ENCODE results near the gene PSTPIP2. TPM values are rescaled to one million over a fixed set of nuclear protein-coding genes. Genes with fewer than 3 reads are reported as not detected.

Gene PSTPIP2
- total RNA-seq, 1 donor from 2014 or later, result 0.60 TPM

DNA sequence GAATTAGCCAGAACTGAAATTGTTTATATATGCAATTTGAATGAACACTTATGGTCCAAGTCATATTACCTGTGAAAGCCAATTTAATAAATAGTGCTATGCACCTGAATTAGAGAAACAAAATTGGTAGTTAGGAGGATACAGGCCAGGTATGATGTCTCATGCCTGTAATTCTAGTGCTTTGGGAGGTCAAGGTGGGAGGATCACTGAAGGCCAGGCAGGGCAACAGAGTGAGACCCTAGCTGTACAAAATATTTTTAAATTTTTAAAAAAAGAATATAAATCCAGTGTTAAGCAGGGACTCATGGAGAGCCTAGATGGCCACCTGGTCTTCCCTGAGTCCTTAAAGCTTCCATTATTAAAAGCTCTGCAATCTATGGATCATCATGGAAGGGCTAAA lies 7.3 kb upstream of the PSTPIP2 start:
- DNase-seq, result no peak
- peaks cover 58% of the 10 kb centered on the region for H3K36me3 Mint-ChIP-seq (ENCODE audit: low read depth)
- ATAC-seq (ENCODE audit: low read depth), result no peak
- CTCF ChIA-PET, result interaction anchor here (1.2 kb wide), 1 partner anchor 154 kb away, joined by 3 read pairs; no protein-coding TSS in a partner anchor
- H3K4me1 Mint-ChIP-seq, result no peaks in the 10 kb centered on the region
- H3K4me3 Mint-ChIP-seq, result no peak overlapping the region
- H3K27me3 Mint-ChIP-seq, result no peaks in the 10 kb centered on the region
- TF ChIP-seq, protein P1, sequence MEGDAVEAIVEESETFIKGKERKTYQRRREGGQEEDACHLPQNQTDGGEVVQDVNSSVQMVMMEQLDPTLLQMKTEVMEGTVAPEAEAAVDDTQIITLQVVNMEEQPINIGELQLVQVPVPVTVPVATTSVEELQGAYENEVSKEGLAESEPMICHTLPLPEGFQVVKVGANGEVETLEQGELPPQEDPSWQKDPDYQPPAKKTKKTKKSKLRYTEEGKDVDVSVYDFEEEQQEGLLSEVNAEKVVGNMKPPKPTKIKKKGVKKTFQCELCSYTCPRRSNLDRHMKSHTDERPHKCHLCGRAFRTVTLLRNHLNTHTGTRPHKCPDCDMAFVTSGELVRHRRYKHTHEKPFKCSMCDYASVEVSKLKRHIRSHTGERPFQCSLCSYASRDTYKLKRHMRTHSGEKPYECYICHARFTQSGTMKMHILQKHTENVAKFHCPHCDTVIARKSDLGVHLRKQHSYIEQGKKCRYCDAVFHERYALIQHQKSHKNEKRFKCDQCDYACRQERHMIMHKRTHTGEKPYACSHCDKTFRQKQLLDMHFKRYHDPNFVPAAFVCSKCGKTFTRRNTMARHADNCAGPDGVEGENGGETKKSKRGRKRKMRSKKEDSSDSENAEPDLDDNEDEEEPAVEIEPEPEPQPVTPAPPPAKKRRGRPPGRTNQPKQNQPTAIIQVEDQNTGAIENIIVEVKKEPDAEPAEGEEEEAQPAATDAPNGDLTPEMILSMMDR (IDR thresholded peaks at IDR 0.05), result no peak
- no peak overlapping the region for H3K27ac Mint-ChIP-seq
- POLR2A ChIA-PET, result no interaction called here
- H3K9me3 Mint-ChIP-seq, result no peaks in the 10 kb centered on the region
- intact Hi-C loops (cut with micrococcal nuclease), result no loop called here

DNA sequence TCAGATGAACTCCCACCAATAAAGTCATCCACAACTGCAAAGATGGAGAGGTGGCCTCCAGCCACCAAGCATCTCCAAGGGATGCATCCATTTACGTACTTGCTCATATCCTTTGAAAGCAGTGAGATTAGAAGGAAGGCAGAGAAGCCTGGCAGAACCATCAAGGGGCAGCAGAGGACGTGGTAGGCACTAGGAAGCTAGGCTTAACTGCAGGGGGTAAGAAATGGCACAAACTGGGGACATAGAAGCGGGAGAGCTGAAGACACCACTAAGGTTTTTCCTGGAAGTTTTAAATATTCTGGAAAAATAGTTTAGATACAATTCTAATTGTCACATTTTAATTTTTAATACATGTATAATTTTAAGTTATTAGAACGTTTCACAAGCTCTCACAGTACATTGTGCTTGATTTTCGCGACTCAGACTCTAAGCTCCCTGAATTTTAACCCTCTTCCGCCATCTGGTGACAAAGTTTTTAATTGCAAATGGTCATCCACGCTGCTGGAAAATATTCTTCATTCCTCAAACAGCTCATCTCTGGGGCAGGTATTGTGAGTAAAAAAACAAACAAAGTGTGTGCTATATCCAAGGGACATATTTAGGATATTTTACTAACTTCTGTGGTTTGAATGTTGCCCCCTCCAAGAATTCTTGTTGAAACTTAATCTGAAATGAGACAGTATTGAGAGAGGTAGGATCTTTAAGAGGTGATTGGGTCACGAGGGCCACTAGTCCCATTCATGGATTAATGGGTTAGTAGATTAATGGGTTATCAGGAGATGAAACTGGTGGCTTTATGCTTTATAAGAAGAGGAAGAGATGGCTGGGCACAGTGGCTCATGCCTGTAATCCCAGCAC lies 1.6 kb upstream of the PSTPIP2 start:
- intact Hi-C loops (cut with micrococcal nuclease), result loop anchor here (1.0 to 2.0 kb wide), 8 partner anchors 99 to 452 kb away; partner anchors contain the start of gene EPG5

DNA sequence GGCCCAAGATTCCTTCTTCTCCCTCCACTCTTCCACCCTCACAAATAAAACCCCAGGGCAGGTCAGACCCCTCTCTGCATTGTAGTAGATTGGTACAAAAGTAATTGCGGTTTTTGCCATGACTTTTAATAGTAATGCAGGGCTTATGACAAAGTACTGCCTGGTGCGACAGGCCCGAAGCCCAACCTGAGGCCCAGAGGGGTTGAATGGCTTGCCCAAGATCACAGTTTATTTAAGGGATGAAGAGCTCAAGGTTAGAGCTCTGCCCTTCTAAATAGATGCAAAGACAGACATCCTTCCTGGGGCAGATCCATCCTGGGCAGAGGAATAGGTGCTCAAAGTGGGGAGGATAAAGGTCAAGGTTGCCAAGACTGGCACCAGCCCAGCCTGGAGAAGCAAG lies 899 bp upstream of the PSTPIP2 start:
- DNase-seq (no peak), ATAC-seq (ENCODE audit: low read depth) (no peak)
- Mint-ChIP-seq H3K4me1 (peaks cover 17% of the 10 kb centered on the region), H3K36me3 (ENCODE audit: low read depth) (peaks cover 6% of the 10 kb centered on the region), H3K9me3 (no peaks in the 10 kb centered on the region), H3K4me3 (peak overlapping the region; percentile 48), H3K27me3 (peaks cover 10% of the 10 kb centered on the region), H3K27ac (no peak overlapping the region)
- ChIA-PET POLR2A (interaction anchor here (0.6 kb wide), 1 partner anchor 25 kb away, joined by 7 read pairs; the partner anchor contains the start of gene ATP5F1A), CTCF (interaction anchor here (0.7 to 2.1 kb wide), 14 partner anchors 10 to 410 kb away, joined by 3 to 31 read pairs (median 5); no protein-coding TSS in a partner anchor)
- intact Hi-C loops (cut with micrococcal nuclease), result loop anchor here (1.0 to 2.0 kb wide), 8 partner anchors 98 to 452 kb away; partner anchors contain the start of gene EPG5
- TF ChIP-seq, protein P1 (IDR thresholded peaks at IDR 0.05), result no peak

More for the DNA sequence above, 1.6 kb upstream of the PSTPIP2 start:
- H3K4me3 Mint-ChIP-seq, result no peak overlapping the region
- H3K4me1 Mint-ChIP-seq, result peaks cover 17% of the 10 kb centered on the region
- no peaks in the 10 kb centered on the region for H3K9me3 Mint-ChIP-seq
- DNase-seq, result no peak
- peaks cover 10% of the 10 kb centered on the region for H3K27me3 Mint-ChIP-seq
- CTCF ChIA-PET, result interaction anchor here (0.7 to 2.1 kb wide), 28 partner anchors 10 to 453 kb away, joined by 3 to 31 read pairs (median 4); partner anchors contain the start of gene ATP5F1A
- peak; percentile 53 for ATAC-seq (ENCODE audit: low read depth)
- TF ChIP-seq, protein P1 (IDR thresholded peaks at IDR 0.05), result no peak
- H3K36me3 Mint-ChIP-seq (ENCODE audit: low read depth), result peaks cover 8% of the 10 kb centered on the region
- H3K27ac Mint-ChIP-seq, result no peak overlapping the region
- POLR2A ChIA-PET, result interaction anchor here (0.5 to 1.1 kb wide), 5 partner anchors 24 to 386 kb away, joined by 3 to 7 read pairs (median 3); partner anchors contain the start of gene ATP5F1A

DNA sequence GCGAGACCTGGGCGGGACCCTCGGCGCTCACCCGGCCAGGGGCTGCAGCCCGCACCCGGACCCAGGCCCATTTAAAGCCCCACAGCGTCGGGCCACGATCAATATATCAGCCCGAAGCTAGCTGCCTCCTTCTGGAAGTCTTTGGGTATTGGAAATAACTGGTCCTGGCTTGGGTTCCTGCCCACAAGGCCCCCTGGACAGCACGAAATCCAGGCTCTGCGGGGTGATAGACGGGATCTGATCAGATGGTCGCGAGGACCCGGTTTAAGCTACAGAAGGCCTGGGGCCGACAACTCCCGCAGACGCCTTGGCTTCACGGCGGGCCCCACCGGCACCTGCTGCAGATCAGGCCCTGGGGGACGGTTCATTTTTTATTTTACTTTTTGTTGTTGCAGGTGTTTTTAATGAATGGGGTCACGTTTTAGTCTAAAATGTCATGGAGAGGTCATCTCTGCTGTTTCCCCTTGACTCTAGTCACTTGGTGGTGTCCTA lies 362 bp upstream of the PSTPIP2 start:
- peaks cover 17% of the 10 kb centered on the region for H3K4me1 Mint-ChIP-seq
- H3K4me3 Mint-ChIP-seq, result peak overlapping the region; percentile 48
- H3K27me3 Mint-ChIP-seq, result peaks cover 10% of the 10 kb centered on the region
- TF ChIP-seq, protein P1 (IDR thresholded peaks at IDR 0.05), result no peak
- H3K36me3 Mint-ChIP-seq (ENCODE audit: low read depth), result peaks cover 4% of the 10 kb centered on the region
- DNase-seq (no peak), ATAC-seq (ENCODE audit: low read depth) (no peak)
- intact Hi-C loops (cut with micrococcal nuclease), result loop anchor here (2.0 kb wide), 2 partner anchors 98 to 152 kb away; no protein-coding TSS in a partner anchor
- ChIA-PET CTCF (interaction anchor here (1.3 to 2.1 kb wide), 7 partner anchors 18 to 410 kb away, joined by 4 to 31 read pairs (median 8); no protein-coding TSS in a partner anchor), POLR2A (no interaction called here)
- H3K27ac Mint-ChIP-seq, result no peak overlapping the region
- H3K9me3 Mint-ChIP-seq, result peaks cover 2% of the 10 kb centered on the region
